GM20431 (cell line): ENCODE measurements around the gene DSTN.
"Not testable (repeated sequence)": the region's sequence is repeated elsewhere in the genome, so short reads cannot be mapped to it uniquely, and the experiment has no call there.

ENCODE experiments used
- in situ Hi-C: fragments of 300-500 bp; cut with MseI, MboI; formaldehyde crosslinking; loops from one replicate; pipeline ENCODE4 v1.15.0; 2020; ENCODE audit warnings: low sequenced_read_pairs; ENCODE audit not compliant: unreplicated experiment

The DSTN gene

DNA sequence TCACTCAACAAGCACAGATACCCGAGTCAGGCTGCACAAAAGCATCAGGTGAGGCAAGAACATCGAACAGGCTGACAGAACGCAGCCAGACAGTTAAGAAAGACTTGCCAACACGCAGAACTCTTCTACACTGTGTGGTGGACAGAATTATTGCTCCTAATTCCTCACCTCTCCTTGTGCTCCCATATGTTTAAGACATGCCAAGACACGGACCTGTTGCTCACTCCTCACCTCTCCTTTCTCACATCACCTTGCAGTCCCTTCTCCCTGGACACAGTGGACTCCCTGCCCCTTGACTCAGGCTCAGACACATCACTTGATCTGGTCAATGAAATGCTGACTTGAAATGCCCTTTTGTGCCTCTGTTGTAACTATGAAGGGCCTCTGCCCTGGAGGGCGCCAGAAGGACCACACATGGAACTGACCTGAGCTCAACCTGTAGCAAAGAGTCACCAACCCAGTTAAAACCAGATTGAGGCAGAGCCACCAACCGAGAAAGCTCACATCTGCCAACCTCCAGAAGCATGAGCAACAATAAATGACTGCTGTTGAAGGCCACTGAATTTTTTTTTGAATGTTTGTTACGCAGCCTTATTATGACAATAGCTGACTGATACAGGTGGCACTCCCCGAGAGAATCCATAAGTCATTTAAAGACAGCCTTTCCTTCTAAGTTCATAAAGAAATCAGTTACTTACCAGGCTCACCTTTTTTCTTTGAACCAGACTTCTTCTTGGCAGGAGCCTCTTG, 88.2 kb downstream of the DSTN start:
- in situ Hi-C loops = no loop called here

DNA sequence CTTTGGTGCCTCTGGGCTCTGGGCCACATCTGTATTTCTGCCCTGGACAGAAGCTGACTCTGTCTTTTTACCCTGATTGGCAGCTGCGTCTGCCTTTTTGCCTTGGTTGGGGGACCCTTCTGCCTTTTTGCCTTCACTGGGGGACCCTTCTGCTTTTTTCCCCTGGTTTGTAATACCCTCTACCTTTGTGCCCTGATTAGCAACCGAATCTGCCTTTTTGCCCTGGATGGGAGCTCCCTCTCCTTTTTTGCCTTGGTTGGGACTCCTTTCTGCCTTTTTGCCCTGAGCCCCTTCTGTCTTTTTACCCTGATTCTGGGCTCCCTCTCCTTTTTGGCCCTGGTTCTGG, 88.7 kb downstream of the DSTN start:
- in situ Hi-C loops = no loop called here

DNA sequence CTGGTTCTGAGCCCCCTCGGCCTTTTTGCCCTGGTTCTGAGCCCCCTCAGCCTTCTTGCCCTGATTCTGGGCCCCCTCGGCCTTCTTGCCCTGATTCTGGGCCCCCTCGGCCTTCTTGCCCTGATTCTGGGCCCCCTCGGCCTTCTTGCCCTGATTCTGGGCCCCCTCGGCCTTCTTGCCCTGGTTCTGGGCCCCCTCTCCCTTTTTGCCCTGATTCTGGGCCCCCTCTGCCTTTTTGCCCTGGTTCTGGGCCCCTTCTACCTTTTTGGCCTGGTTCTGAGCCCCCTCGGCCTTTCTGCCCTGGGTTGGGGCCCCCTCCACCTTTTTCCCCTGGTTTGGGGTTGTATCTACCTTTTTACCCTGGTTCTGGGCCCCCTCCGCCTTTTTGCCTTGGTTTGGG, 89.5 kb downstream of the DSTN start:
- in situ Hi-C loops = not testable (repeated sequence)
